ENCODE measurements around the gene CA4. TPM values are rescaled to one million over a fixed set of nuclear protein-coding genes. Genes with fewer than 3 reads are reported as not detected.
"Not testable (repeated sequence)": the region's sequence is repeated elsewhere in the genome, so short reads cannot be mapped to it uniquely, and the experiment has no call there.

CA4 gene
- total RNA-seq, 1 donor: under 0.01 TPM

DNA sequence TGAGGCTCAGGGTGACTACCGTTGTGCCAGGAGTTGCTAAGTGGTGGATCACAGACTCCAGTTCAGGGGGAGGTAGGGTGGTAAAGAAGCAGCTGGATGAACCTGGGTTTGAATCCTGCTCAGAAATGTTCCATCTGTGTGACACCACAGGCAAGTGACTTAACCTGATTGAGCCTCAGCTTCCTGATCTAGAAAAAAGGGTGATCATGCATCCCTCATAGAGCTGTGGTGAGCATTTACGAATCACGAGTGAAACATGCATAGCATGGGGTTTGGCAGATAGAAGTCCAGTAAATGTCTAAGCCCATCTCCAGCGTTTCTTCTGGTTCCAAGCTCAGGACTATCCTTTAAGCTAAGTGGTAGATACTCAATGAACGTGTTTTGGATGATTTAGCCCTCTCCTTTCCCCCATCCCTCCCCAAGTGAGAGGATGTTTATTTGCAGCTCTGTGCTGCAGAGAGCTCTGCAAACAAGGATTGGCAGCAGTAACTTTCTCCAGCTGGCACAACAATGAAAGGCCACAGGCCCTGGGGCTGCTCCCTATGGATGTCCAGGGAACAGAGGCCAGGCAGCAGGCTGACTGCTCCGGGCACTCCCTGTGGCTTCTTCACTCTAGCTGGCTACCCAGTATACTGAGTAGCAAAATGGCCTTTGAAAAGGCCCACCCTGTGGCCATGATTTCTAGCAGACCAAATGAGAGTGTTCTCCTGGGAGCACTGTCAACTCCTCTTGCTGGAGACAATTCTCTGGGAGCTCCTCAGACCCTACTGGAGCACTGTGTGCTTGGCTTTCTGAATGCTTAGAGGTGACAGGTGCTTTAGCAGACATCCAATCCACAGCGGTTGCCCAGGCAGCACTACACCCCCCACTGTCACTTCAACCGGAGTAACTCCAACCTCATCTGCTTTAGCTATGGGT, 21.3 kb downstream of the CA4 start:
- no peak for DNase-seq (ENCODE audit: low read depth in 2 of 3, low spot score in 2 of 3)

DNA sequence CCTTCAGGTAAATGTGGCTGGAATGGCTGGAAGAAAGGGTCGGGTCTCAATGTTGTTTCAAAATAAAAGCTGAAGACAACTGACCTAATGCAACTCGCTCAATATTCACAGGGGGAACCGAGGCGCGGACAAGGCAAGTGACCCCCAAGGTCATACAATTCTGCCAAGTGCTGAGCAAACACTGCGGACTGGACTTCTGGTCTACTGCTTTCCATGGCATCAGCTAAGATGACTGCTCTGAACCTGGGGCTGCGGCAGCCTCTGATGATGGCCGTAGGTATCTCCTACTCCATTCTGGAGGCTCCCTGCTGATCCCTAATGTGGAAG, 21.9 kb downstream of the CA4 start:
- no peak for DNase-seq (ENCODE audit: low read depth in 2 of 3, low spot score in 2 of 3)

DNA sequence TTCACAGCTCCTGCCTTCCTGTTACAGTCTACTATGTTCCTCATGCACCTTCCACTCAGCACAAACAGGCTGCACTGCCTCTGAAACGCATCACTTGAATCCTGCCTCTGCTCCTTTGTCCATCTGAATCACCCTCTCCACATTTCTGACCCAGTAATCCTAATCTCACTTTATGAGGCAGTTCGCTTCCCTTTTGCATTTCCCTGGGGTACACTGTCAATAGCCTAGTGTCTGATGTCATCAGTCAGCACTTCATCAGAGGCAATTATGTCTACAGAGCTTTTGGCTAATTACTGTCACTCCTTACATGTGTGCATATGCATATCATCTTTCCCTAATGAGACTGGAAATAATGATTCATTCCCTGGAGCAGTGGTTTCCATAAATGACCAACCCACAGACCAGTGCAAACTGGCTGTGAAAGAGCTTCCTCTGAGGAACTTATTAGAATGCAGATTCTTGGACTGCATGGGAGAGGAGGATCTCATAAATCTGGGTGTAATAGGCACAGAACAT, 23.6 kb downstream of the CA4 start:
- DNase-seq (ENCODE audit: low read depth in 2 of 3, low spot score in 2 of 3): no peak

DNA sequence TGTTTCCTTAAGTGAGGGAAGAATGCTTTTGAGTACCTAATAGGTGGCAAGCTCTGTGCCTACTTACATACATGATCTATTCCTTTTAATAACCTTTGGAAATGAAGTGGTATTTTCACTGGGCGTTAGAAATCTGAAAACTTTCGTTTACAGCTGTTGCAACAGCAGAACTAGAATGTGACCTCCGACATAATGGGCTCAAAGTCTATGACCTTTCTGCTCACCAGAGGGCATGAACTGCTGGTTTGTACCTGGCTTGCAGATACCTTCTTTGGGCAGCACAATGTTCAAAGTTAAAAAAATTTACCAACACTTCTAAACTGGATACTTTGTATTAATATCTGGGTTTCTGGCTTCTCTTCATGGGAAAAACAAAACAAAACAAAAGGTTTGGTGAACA, 24.3 kb downstream of the CA4 start:
- no peak for DNase-seq (ENCODE audit: low read depth in 2 of 3, low spot score in 2 of 3)

DNA sequence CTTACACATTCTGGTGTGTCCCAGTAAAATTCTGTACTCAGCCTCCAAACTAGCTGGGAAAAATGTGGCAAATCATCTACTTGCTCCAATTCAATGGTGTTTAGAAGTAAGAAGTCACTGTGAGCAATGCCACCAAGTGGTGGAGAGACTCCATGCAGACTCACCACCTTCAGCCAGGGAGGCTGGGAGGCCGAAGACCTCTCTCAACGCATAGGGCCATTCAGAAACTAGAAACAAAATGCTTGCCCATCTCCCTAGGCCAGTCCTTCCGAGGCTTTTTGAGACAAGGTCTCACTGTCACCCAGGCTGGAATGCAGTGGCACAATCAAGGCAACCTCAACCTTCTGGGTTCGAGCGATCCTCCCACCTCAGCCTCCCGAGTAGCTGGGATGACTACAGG, 25.0 kb downstream of the CA4 start:
- DNase-seq (ENCODE audit: low read depth in 2 of 3, low spot score in 2 of 3): not testable (repeated sequence)

DNA sequence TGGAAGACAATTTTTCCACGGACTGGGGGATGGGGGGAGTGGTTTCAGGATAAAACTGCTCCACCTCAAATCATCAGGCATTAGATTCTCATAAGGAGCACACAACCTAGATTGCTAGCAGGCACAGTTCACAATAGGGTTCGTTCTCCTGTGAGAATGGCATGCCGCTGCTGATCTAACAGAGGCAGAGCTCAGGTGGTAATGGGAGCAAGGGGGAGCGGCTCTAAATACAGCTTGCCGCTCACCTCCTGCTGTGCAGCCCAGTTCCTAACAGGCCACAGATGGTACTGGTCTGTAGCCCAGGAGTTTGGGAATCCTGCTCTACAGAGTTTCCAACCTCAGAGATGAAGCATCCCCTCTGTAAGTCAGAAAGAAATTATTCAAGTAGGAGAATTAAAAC, 27.0 kb downstream of the CA4 start:
- DNase-seq (ENCODE audit: low read depth in 2 of 3, low spot score in 2 of 3): not testable (repeated sequence)

DNA sequence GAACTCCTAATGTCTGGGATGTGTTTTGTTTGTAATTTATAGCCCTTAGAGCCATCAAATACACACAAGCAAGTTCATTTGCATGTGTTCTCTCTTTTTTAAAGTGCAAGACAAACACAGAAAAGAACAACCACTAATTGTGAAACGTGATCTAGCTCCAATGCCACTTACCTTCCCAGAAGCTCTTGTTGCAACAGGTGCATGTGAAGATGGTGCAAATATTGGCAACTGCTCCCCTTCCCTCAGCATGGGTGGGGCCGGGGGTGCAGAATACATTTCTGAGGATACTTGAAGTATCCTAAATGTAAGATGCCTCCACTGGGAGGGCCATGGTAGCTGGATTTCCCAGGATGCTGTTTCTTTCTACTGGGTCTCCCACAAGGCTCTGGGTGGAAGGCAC, 28.4 kb downstream of the CA4 start:
- DNase-seq (ENCODE audit: low read depth in 2 of 3, low spot score in 2 of 3): not testable (repeated sequence)

DNA sequence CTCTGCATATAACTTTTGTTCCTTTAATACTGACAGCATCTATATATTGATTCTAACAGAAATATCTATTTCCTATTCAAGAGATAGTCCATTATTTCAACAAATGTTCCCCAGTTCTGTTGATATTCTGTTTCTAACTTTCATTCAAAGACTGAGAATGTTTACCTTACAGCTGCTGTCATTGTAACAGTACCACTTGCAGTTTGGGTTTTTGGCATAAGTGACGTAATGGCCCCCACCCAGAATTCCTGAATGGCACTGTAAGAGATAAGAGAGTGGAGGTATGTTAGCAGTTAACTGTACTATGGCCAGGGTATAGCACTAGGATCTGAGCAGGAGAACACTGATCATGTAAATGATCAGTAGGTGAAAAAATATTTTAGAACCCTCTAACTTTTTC, 30.6 kb downstream of the CA4 start:
- not testable (repeated sequence) for DNase-seq (ENCODE audit: low read depth in 2 of 3, low spot score in 2 of 3)

DNA sequence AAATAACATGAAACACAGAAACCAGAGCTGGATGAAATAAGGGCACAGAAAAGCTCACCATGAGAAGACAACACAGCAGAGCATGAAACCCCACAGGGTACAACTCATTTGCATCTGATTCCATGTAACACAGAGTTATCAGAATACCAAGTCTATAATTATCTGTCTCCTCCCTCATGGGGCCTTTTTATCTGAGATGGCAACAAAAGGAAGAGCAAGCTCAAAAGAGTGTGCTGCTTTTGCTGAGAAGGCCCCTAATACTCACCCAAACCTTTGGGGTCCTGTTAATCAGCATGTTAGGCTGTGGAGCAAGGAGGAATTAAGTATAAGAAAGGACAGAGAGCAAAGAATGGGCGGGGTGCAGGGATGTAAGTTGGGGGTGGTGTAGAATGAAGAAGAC, 36.6 kb downstream of the CA4 start:
- not testable (repeated sequence) for DNase-seq (ENCODE audit: low read depth in 2 of 3, low spot score in 2 of 3)

DNA sequence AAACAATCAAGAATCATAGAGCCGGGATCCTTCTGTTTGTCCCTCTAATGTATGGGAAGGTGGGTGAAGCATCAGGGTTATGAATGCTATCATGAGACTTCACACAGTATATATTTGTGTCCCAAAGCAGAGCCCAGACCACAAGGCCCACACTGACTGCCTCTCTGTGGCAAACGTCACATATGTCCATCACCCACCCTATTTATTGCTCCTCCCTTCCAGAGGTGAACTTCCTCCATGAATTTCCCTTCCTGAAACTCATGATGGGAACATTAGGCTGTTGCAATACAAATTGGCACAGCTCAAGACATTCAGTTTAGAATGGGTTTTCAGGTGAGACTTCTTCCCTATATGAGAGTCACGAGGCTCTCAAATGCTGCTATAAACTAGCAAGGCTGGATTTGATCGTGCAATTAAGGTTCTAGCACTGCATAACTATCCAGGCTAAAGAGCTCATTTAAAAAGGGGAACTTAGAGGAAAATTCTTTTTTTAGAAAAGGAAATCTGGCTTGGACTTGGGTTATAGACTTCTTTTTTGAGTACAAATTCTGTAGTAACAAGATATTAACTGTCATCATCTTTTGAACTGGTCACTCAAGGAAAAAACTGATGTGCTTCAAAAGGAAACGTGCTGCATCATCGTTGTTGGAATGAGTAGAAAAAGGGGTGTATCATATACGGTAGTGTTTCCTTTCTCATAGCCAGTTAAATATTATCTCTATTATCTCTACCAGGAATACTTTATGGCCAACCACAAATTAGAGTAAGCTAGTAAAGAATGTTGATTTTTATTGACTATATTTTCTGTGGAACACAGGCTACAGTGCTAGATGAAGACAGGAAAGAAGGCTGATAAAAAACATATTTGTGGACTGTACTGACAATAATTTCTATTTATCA, 37.3 kb downstream of the CA4 start:
- DNase-seq (ENCODE audit: low read depth in 2 of 3, low spot score in 2 of 3): peak in 1 of 3 donors; percentile 50

DNA sequence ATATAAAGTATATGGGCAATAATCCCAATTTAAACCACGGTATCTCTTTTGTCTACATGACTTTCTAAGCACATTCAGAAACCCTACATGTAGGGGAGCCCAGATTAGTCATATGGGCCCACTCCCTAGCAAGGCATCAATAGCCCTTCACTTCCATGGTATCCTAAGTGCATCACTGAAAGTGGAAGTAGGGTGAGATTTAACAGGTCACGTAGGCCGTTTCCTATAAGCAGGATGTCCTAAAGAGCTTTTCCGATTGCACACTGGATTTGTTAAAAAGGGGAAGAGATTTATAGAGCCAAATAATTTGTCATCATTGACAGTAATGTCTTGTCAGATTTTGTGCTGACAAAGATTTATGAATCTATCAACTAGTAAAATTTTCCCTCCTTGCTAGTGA, 39.0 kb downstream of the CA4 start:
- no peak for DNase-seq (ENCODE audit: low read depth in 2 of 3, low spot score in 2 of 3)

DNA sequence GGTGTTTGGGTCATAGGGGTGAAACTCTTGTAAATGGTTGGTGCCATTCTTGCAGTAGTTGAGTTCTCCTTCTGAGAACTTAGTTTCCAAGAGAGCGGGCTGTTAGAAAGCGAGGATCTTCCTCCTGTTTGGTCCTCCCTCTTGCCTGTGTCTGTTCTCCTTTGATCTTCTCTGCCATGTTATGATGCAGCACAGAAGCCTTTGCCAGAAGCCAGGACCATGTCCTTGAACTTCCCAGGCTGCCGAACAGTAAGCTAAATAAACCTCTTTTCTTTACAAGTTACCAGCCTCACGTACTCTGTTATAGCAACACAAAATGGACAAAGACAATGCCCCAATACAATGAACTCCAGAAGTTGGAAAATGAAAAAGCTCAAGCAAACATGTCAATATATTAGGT, 40.3 kb downstream of the CA4 start:
- DNase-seq (ENCODE audit: low read depth in 2 of 3, low spot score in 2 of 3): not testable (repeated sequence)

DNA sequence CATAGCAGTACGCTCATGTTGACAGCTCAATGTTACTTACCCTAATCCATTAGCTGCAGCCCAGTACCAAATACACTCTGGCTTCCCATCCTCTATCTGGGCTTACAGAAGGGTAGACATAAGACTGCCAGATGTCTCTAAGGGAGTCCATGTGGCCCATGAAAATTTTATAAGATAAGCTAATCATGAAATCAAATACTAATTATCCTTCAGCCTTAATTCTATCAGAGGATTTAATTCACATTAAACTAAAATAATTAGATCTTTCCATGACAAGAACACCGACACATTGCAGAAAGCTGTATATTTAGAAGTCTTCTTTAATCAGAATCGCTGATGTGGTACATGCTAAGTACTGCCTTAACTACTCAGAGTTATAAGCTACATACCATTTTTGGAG, 43.3 kb downstream of the CA4 start:
- not testable (repeated sequence) for DNase-seq (ENCODE audit: low read depth in 2 of 3, low spot score in 2 of 3)

DNA sequence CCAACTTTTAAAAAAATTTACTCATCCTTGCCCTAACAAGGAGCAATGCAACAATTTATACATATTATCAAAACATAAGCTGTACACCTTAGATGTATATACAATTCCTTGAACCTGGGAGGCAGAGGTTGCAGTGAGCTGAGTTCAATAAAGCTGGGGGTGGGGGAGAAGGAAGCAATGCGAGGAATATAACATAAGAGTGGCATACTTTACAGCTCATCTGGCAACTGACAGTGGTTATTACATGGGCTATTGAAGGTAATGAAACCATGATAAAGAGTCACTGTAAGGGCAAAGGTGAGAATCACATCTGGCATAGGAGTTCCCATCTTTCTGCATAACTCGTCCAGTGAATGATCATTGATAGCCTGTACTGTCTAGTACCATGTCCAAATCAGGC, 43.7 kb downstream of the CA4 start:
- no peak for DNase-seq (ENCODE audit: low read depth in 2 of 3, low spot score in 2 of 3)

DNA sequence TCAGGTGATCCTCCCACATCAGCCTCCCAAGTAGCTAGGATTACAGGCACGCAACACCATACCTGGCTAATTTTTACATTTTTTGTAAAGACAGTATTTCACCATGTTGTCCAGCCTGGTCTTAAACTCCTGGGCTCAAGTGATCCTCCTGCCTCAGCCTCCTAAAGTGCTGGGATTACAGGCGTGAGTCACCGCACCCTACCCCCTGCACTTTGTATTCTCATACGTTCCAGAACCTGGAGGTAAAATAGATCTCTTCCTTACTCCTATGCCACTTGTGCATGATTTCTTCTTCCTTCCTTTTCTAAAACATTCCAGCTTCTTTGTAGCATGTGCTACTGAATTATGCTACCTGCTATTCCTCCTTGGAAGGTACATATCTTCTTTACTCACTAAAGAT, 44.4 kb downstream of the CA4 start:
- not testable (repeated sequence) for DNase-seq (ENCODE audit: low read depth in 2 of 3, low spot score in 2 of 3)

DNA sequence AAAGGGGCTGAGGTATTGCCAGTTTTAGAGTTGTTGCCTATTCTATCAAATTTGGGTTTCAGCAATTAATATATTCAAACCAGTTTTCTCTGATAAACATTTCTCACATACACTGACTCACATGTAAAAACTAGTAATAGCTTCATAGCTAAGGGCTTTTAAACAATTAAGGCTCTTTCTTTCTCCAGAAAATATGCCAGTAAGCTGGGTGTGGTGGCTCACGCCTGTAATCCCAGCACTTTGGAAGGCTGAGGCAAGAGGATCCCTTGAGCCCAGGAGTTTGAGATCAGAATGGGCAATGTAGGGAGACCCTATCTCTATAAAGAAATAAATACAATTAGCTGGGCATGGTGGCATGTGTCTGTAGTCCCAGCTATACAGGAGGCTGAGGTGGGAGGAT, 48.9 kb downstream of the CA4 start:
- DNase-seq (ENCODE audit: low read depth in 2 of 3, low spot score in 2 of 3): not testable (repeated sequence)

DNA sequence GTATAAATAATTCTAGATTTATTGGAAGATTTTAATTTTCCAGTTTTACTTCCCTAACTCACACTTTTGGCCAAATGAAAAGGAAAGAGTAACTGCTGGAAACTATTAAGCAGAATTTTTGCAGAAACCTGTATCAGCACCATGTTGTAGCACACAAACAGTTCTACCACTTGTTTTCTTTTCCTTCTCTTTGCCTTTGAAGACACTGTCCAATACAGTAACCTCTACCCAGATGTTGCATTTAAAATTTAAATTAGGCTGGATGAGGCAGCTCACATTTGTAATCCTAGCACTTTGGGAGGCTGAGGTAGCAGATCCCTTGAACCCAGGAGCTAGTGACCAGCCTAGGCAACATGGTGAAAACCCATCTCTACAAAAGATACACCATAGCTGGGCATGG, 56.0 kb downstream of the CA4 start:
- DNase-seq (ENCODE audit: low read depth in 2 of 3, low spot score in 2 of 3): not testable (repeated sequence)

DNA sequence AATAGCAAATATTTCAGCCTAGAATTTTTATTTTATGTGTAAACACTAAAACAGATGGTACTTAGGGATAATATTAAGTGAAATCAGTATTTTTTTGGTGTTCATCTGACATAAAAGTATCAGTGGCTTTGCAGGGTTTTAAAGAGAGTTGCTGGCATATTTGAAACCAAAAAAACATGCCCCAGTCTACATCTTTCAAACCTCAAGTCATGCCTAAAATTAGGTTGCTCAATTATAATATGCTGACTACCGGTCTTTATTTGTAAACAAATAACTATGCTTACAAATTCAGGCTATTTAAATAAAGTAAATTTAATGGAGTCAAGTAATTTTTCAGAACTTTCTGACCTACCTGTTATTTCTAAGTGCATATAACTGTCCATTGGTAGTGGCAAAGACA, 58.5 kb downstream of the CA4 start:
- DNase-seq (ENCODE audit: low read depth in 2 of 3, low spot score in 2 of 3): not testable (repeated sequence)
